K562 (cell line): ENCODE results near the gene KIF26B. TPM values are rescaled to one million over a fixed set of nuclear protein-coding genes. Genes with fewer than 3 reads are reported as not detected.

ENCODE experiments used
- ATAC-seq: fragments of 200-7000 bp; cut with Tn5 transposase; 3 replicates; pipeline ENCODE4 v1.9.1; 2020; ENCODE audit warnings: moderate library complexity
- BruUV-seq: library from RNA; stranded (reverse); fragments of 400-500 nt; replicated peaks from 2 replicates; lab custom pipeline; 2021; lab: Mats Ljungman, UMichigan
- CTCF ChIA-PET: fragments of 300-600 bp; formaldehyde crosslinking; extraction: SDS; loops from one replicate; lab custom pipeline; 2021; ENCODE audit warnings: low intra/inter-chr PET ratio; lab: Yijun Ruan, JAX
- POLR2A ChIA-PET: fragments of 300-600, 350-650 bp; sonication (Branson Sonifier 250); formaldehyde crosslinking; extraction: SDS; loops from one replicate; lab custom pipeline; 2021; ENCODE audit warnings: antibody characterized with exemption, inconsistent platforms; lab: Yijun Ruan, JAX
- DNase-seq, 4 experiments: peaks; one replicate each; pipeline versions ENCODE4 v3.0.0 to v3.0.0-alpha.2; 2011 to 2018; ENCODE audit warnings: low spot score in 3 of 4, mixed read lengths in 3 of 4; ENCODE audit errors: extremely low read depth in 1 of 4
- FAIRE-seq: peaks from 2 replicates; lab custom pipeline; 2011; peaks lifted over from hg19 to GRCh38; lab: Jason Lieb, UNC
- H2AFZ ChIP-seq: 2 replicates; pipeline ENCODE4 v1.6.0; 2011; ENCODE audit warnings: low read depth, low read length, control low read depth, inconsistent platforms
- H3K27ac ChIP-seq: fragments of 200-600 bp; 3 replicates; pipeline ENCODE4 v1.8.0; 2011; ENCODE audit warnings: low read depth, mild to moderate bottlenecking, control low read depth, inconsistent platforms, low read length, moderate library complexity, mixed read lengths; ENCODE audit errors: extremely low read depth
- H3K27me3 ChIP-seq, 2 experiments: fragments of 300-600 bp in 1 of 2; 2 replicates in 1 of 2; 3 replicates in 1 of 2; pipeline versions ENCODE4 v1.6.0 to v1.8.0; 2011; ENCODE audit warnings: inconsistent platforms in 2 of 2, low read length in 2 of 2, mild to moderate bottlenecking in 1 of 2, mixed read lengths in 1 of 2, moderate library complexity in 1 of 2; ENCODE audit not compliant: control insufficient read depth in 2 of 2, insufficient read depth in 2 of 2
- H3K36me3 ChIP-seq: fragments of 300-600 bp; 3 replicates; pipeline ENCODE4 v1.8.0; 2011; ENCODE audit warnings: mild to moderate bottlenecking, low read length, inconsistent platforms; ENCODE audit not compliant: control insufficient read depth, insufficient read depth
- H3K4me1 ChIP-seq, 2 experiments: fragments of 200-600 bp in 1 of 2; replicated peaks in 1 of 2; 2 replicates in 1 of 2; 3 replicates in 1 of 2; pipeline versions ENCODE4 v1.5.1 to v1.8.0; 2011; ENCODE audit warnings: inconsistent platforms in 2 of 2, low read length in 2 of 2, mild to moderate bottlenecking in 1 of 2, mixed read lengths in 1 of 2, moderate library complexity in 1 of 2; ENCODE audit not compliant: control insufficient read depth in 2 of 2, insufficient read depth in 2 of 2
- H3K4me2 ChIP-seq: 2 replicates; pipeline ENCODE4 v1.6.1; 2011; ENCODE audit warnings: low read length, control low read depth, inconsistent platforms, mixed read lengths; ENCODE audit not compliant: insufficient read depth
- H3K4me3 ChIP-seq: fragments of 200-600 bp; sonication (generic), shearing (Covaris generic); 2 replicates; pipeline ENCODE4 v1.5.1; 2016; ENCODE audit warnings: control low read depth, inconsistent platforms
- H3K79me2 ChIP-seq: fragments of 200-600 bp; 3 replicates; pipeline ENCODE4 v1.8.0; 2011; ENCODE audit warnings: low read length, inconsistent platforms; ENCODE audit not compliant: control insufficient read depth, insufficient read depth
- H3K9ac ChIP-seq, 2 experiments: 2 replicates each; pipeline versions ENCODE4 v1.6.0 to v1.6.1; 2011; ENCODE audit warnings: low read depth in 2 of 2, low read length in 2 of 2, control low read depth in 1 of 2, inconsistent platforms in 1 of 2, mild to moderate bottlenecking in 1 of 2, mixed read lengths in 1 of 2; ENCODE audit not compliant: insufficient read depth in 1 of 2
- H3K9me1 ChIP-seq: one replicate; pipeline ENCODE4 v1.6.0; 2011; ENCODE audit warnings: inconsistent platforms, mild to moderate bottlenecking, low read length, moderate library complexity; ENCODE audit not compliant: control insufficient read depth, insufficient read depth
- H3K9me3 ChIP-seq: replicated peaks from 2 replicates; pipeline ENCODE4 v1.5.1; 2011; ENCODE audit warnings: low read depth, low read length, inconsistent platforms; ENCODE audit not compliant: control insufficient read depth, insufficient read depth
- H4K20me1 ChIP-seq: replicated peaks from 2 replicates; pipeline ENCODE4 v1.6.1; 2011; ENCODE audit warnings: low read length, inconsistent platforms, mixed read lengths; ENCODE audit not compliant: control insufficient read depth, insufficient read depth
- ATF1 ChIP-seq, 2 experiments: fragments of 450-650 bp in 1 of 2; IDR thresholded peaks; 2 replicates each; pipeline ENCODE4 v1.6.1; 2016; ENCODE audit warnings: missing compliant biosample characterization in 1 of 2, missing genetic modification characterization in 1 of 2
- HNRNPK ChIP-seq: fragments of 200-400 bp; formaldehyde crosslinking; IDR thresholded peaks from one replicate; pipeline ENCODE4 v1.6.1; 2018; ENCODE audit warnings: mild to moderate bottlenecking, low read depth, low read length; ENCODE audit not compliant: poor library complexity, severe bottlenecking
- PKNOX1 ChIP-seq: fragments of 450-650 bp; IDR thresholded peaks from 2 replicates; pipeline ENCODE4 v1.6.1; 2016
- SPI1 ChIP-seq: IDR thresholded peaks from 2 replicates; pipeline ENCODE4 v1.6.1; 2011; ENCODE audit warnings: low read depth, low read length, control low read depth, borderline replicate concordance
- USF1 ChIP-seq: sonication (generic); formaldehyde crosslinking; IDR thresholded peaks from 2 replicates; pipeline ENCODE4 v1.9.0; 2022; ENCODE audit warnings: mild to moderate bottlenecking, missing genetic modification reagents
- WGBS: fragments of 100-300 bp; shearing (Covaris generic); methylation state at CpG from one replicate; pipeline ENCODE4 v1.1.6; 2016; ENCODE audit warnings: low coverage, mixed read lengths; ENCODE audit not compliant: insufficient coverage; ENCODE audit errors: missing lambda C conversion rate; 5-methylcytosine and 5-hydroxymethylcytosine counted together
- in situ Hi-C: fragments of 300-500 bp; cut with MboI; formaldehyde crosslinking; loops from 4 replicates; pipeline ENCODE4 v1.15.0; 2018; ENCODE audit warnings: inconsistent platforms, mixed read lengths
- intact Hi-C: fragments of 100-400 bp; cut with micrococcal nuclease; formaldehyde crosslinking; loops from 2 replicates; pipeline ENCODE4 v1.14.2; 2022
- polyA plus RNA-seq, 8 experiments: library from polyadenylated mRNA; depleted of rRNA in 4 of 8; stranded (reverse) in 5 of 8; unstranded in 3 of 8; fragments of >200 nt; fragmentation: Nextera tagmentation in 2 of 8; fragmentation: Illumina TruSeq in 1 of 8; extraction: Ambion mirVana in 2 of 8; extraction: Trizol in 1 of 8; gene quantifications; 2 replicates each; pipeline versions ENCODE4 v1.2.1 to v1.2.3, GENCODE V29; 2011 to 2014; ENCODE audit warnings: inconsistent platforms in 1 of 8, missing spikeins in 1 of 8
- total RNA-seq, 7 experiments: library from RNA; depleted of rRNA in 6 of 7; stranded (reverse); fragments of >200 nt in 6 of 7; fragmentation: Illumina TruSeq in 2 of 7; extraction: Trizol in 2 of 7; gene quantifications; 2 replicates each; pipeline versions ENCODE4 v1.2.1 to v1.2.3, GENCODE V29; 2011 to 2021; ENCODE audit warnings: low replicate concordance in 1 of 7
- TF ChIP-seq, protein P1 (sequence below): sonication (generic); formaldehyde crosslinking; IDR thresholded peaks from 2 replicates; pipeline ENCODE4 v1.5.0; 2020; ENCODE audit warnings: missing genetic modification reagents

The KIF26B gene
- total and polyA plus RNA-seq, 9 of the 15 experiments (the other 6 are each of a cell fraction or from before 2014, with no cell fraction given), result 0.02 to 0.08 (median 0.03) TPM; not detected in 6

DNA sequence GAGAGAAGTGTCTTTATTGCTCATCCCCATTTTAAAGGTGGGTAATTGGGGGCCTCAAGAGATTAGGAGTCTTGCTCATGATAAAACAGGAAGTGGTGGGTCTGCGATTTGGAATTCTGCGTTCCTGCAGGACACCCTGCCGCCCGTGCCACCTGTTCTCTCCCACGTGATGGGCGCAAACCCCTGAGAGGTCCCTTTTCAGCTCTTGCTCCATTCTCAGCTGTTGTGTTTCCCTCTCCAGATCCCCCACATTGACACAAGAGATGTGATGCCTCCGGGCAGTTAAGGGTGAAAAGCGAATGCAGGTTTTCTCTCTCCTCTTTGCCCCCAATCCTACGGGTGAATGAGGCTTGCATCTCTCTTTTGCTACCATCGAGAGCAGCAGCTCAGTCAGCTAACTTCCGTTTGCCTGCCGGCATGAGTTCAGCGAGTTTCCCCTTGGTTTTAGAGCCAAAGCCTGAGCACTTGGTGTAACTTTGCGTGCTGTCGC, 57.5 kb downstream of the KIF26B start:
- TF ChIP-seq SPI1 (peak; percentile 44; the same call in 1 of the 2 replicates), ATF1 (CRISPR knock-in tag; IDR thresholded peaks at IDR 0.05) (no peak), ATF1 (tag; IDR thresholded peaks at IDR 0.05) (no peak)
- Histone ChIP-seq H3K4me1 (no peaks in the 10 kb centered on the region), H3K27me3 (peaks cover 50 to 76% of the 10 kb centered on the region in 2 experiments), H3K79me2 (no peaks in the 10 kb centered on the region), H3K9me1 (no peaks in the 10 kb centered on the region), H3K4me2 (no peak overlapping the region), H4K20me1 (no peaks in the 10 kb centered on the region; the same call in 1 of the 2 replicates), H3K4me3 (no peak overlapping the region), H3K36me3 (no peaks in the 10 kb centered on the region), H2AFZ (no peak overlapping the region), H3K9me3 (peaks cover under 1% of the 10 kb centered on the region; the same call in 1 of the 2 replicates), H3K9ac (no peak overlapping the region), H3K27ac (no peak overlapping the region)
- BruUV-seq, result no TSS peak
- 1% methylated on average over 15 of the region's 15 CpGs for WGBS
- intact Hi-C loops, result no loop called here
- DNase-seq (no peak), ATAC-seq (no peak), FAIRE-seq (peak; percentile 44)
- ChIA-PET CTCF (no interaction called here), POLR2A (interaction anchor here (0.7 kb wide), 1 partner anchor 49 kb away, joined by 3 read pairs; no protein-coding TSS in a partner anchor)
- in situ Hi-C loops, result no loop called here

DNA sequence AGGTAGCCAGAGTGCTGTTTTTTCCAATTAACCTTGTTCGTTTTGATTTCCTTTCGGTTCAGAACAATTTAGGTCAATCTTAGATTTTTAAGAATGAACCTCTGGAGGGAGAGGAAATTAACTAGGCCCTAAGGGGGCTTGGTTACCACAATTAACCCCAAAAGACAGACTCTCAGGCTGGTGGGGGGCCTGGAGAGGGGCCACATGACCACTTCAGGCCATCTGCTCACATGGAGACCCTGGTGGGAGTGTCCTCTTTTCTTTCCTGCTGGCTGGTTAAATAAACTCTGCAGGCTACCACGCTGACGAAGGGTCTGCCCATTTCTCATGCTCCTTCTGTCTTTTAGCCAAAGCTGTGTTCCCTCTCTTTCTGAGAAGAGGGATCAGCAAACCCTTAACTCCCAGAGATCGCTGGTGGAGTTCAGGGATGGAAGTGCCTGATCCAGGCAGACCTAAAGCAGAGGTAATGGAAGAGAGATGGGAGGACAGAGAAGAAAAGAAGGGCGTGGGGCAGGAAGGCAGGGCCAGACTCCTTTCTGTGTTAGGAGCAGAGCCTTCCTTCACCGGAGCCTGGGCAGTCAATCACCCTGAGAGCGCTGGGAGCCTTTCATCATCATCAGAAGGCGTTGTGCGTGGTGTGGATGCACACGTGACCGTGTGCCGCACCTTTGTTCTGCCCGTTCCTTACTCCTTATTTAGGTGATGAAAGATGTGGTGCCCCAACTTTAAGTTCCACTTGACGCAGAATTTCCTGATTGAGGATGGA, 58.5 kb downstream of the KIF26B start:
- BruUV-seq, result no TSS peak
- intact Hi-C loops, result no loop called here
- DNase-seq (no peak), ATAC-seq (peak; percentile 47; the same call in 2 of the 3 replicates), FAIRE-seq (no peak)
- CTCF ChIA-PET, result no interaction called here
- Histone ChIP-seq H3K4me2 (no peak overlapping the region), H3K9me1 (no peaks in the 10 kb centered on the region), H3K79me2 (no peaks in the 10 kb centered on the region), H4K20me1 (no peaks in the 10 kb centered on the region; the same call in 1 of the 2 replicates), H2AFZ (no peak overlapping the region), H3K27me3 (peaks cover 60 to 85% of the 10 kb centered on the region in 2 experiments), H3K4me3 (no peak overlapping the region), H3K36me3 (no peaks in the 10 kb centered on the region), H3K4me1 (no peaks in the 10 kb centered on the region), H3K9ac (no peak overlapping the region)
- TF ChIP-seq USF1 (peak; percentile 58), PKNOX1 (0 out of 2 replicates have a peak, but pooled peaks have one; percentile 23), HNRNPK (no peak)
- TF ChIP-seq, protein P1, sequence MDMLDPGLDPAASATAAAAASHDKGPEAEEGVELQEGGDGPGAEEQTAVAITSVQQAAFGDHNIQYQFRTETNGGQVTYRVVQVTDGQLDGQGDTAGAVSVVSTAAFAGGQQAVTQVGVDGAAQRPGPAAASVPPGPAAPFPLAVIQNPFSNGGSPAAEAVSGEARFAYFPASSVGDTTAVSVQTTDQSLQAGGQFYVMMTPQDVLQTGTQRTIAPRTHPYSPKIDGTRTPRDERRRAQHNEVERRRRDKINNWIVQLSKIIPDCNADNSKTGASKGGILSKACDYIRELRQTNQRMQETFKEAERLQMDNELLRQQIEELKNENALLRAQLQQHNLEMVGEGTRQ (CRISPR knock-in tag), result 0 out of 2 replicates have a peak, but pooled peaks have one; percentile 22
- TF ChIP-seq, all 486 proteins: peak for 3
- in situ Hi-C loops, result no loop called here
- H3K9me3 ChIP-seq, result no peaks in the 10 kb centered on the region
- no peak overlapping the region for H3K27ac ChIP-seq
- POLR2A ChIA-PET, result no interaction called here
- under 1% methylated on average over 14 of the region's 15 CpGs for WGBS
